ENCODE data around the gene SPTBN1.

Gene SPTBN1

GRCh38 chr2:54605836-54606235 is 149.7 kb downstream of the SPTBN1 start:
- Histone ChIP-seq H3K27me3 (ENCODE audit: low read depth) (no peaks in the 10 kb centered on the region), H3K9me3 (no peaks in the 10 kb centered on the region), H3K4me3 (no peak overlapping the region), H3K36me3 (replicated peaks) (0 out of 2 replicates have a peak, but pooled peaks cover 2% of the 10 kb centered on the region), H3K4me1 (no peaks in the 10 kb centered on the region)
- in situ Hi-C loops (cut with MboI; ENCODE audit: low sequenced_read_pairs), result no loop called here
- no peak for DNase-seq (ENCODE audit: low spot score in 2 of 2)

GRCh38 chr2:54606393-54606958 is 150.3 kb downstream of the SPTBN1 start:
- no peaks in the 10 kb centered on the region for H3K4me1 ChIP-seq
- no peaks in the 10 kb centered on the region for H3K36me3 ChIP-seq (replicated peaks)
- H3K9me3 ChIP-seq, result no peaks in the 10 kb centered on the region
- H3K27me3 ChIP-seq (ENCODE audit: low read depth), result no peaks in the 10 kb centered on the region
- no peak overlapping the region for H3K4me3 ChIP-seq
- in situ Hi-C loops (cut with MboI; ENCODE audit: low sequenced_read_pairs), result no loop called here
- DNase-seq (ENCODE audit: low spot score in 2 of 2), result no peak

- in situ Hi-C loops (cut with MboI; ENCODE audit: low sequenced_read_pairs), result no loop called here
- no peak for DNase-seq (ENCODE audit: low spot score in 2 of 2)
- Histone ChIP-seq H3K36me3 (replicated peaks) (peaks cover 5% of the 10 kb centered on the region), H3K27me3 (ENCODE audit: low read depth) (no peaks in the 10 kb centered on the region), H3K4me3 (no peak overlapping the region), H3K4me1 (no peaks in the 10 kb centered on the region), H3K9me3 (no peaks in the 10 kb centered on the region)
Observed at GRCh38 chr2:54608224-54608623, 152.1 kb downstream of the SPTBN1 start.

- in situ Hi-C loops (cut with MboI; ENCODE audit: low sequenced_read_pairs), result no loop called here
- Histone ChIP-seq H3K27me3 (ENCODE audit: low read depth) (no peaks in the 10 kb centered on the region), H3K36me3 (replicated peaks) (peaks cover 11% of the 10 kb centered on the region), H3K4me1 (no peaks in the 10 kb centered on the region), H3K9me3 (no peaks in the 10 kb centered on the region), H3K4me3 (no peak overlapping the region)
- no peak for DNase-seq (ENCODE audit: low spot score in 2 of 2)
Observed at GRCh38 chr2:54609241-54609640, 153.1 kb downstream of the SPTBN1 start.

GRCh38 chr2:54609647-54610046 is 153.5 kb downstream of the SPTBN1 start:
- no peaks in the 10 kb centered on the region for H3K9me3 ChIP-seq
- in situ Hi-C loops (cut with MboI; ENCODE audit: low sequenced_read_pairs), result no loop called here
- H3K4me1 ChIP-seq, result no peaks in the 10 kb centered on the region
- no peaks in the 10 kb centered on the region for H3K27me3 ChIP-seq (ENCODE audit: low read depth)
- no peak overlapping the region for H3K4me3 ChIP-seq
- peaks cover 11% of the 10 kb centered on the region for H3K36me3 ChIP-seq (replicated peaks)
- DNase-seq (ENCODE audit: low spot score in 2 of 2), result no peak

- Histone ChIP-seq H3K4me3 (no peak overlapping the region), H3K9me3 (no peaks in the 10 kb centered on the region), H3K27me3 (ENCODE audit: low read depth) (no peaks in the 10 kb centered on the region), H3K4me1 (no peaks in the 10 kb centered on the region), H3K36me3 (replicated peaks) (peaks cover 14% of the 10 kb centered on the region)
- no peak for DNase-seq (ENCODE audit: low spot score in 2 of 2)
- in situ Hi-C loops (cut with MboI; ENCODE audit: low sequenced_read_pairs), result no loop called here
Observed at GRCh38 chr2:54610700-54611099, 154.6 kb downstream of the SPTBN1 start.

GRCh38 chr2:54611830-54612545 is 155.9 kb downstream of the SPTBN1 start:
- DNase-seq (ENCODE audit: low spot score in 2 of 2), result no peak
- H3K36me3 ChIP-seq (replicated peaks), result peaks cover 25% of the 10 kb centered on the region
- in situ Hi-C loops (cut with MboI; ENCODE audit: low sequenced_read_pairs), result no loop called here

GRCh38 chr2:54613386-54613785 is 157.3 kb downstream of the SPTBN1 start:
- peaks cover 39% of the 10 kb centered on the region for H3K36me3 ChIP-seq (replicated peaks)
- no peaks in the 10 kb centered on the region for H3K4me1 ChIP-seq
- in situ Hi-C loops (cut with MboI; ENCODE audit: low sequenced_read_pairs), result no loop called here
- no peak overlapping the region for H3K4me3 ChIP-seq
- H3K9me3 ChIP-seq, result no peaks in the 10 kb centered on the region
- no peak for DNase-seq (ENCODE audit: low spot score in 2 of 2)
- no peaks in the 10 kb centered on the region for H3K27me3 ChIP-seq (ENCODE audit: low read depth)

More at GRCh38 chr2:54611830-54612545, 155.9 kb downstream of the SPTBN1 start:
- Histone ChIP-seq H3K9me3 (no peaks in the 10 kb centered on the region), H3K4me1 (no peaks in the 10 kb centered on the region), H3K27me3 (ENCODE audit: low read depth) (no peaks in the 10 kb centered on the region), H3K4me3 (no peak overlapping the region)

GRCh38 chr2:54613794-54614257 is 157.7 kb downstream of the SPTBN1 start:
- H3K36me3 ChIP-seq (replicated peaks), result peaks cover 44% of the 10 kb centered on the region
- no peak overlapping the region for H3K4me3 ChIP-seq
- in situ Hi-C loops (cut with MboI; ENCODE audit: low sequenced_read_pairs), result no loop called here
- no peaks in the 10 kb centered on the region for H3K9me3 ChIP-seq
- H3K27me3 ChIP-seq (ENCODE audit: low read depth), result no peaks in the 10 kb centered on the region
- H3K4me1 ChIP-seq, result no peaks in the 10 kb centered on the region
- no peak for DNase-seq (ENCODE audit: low spot score in 2 of 2)

GRCh38 chr2:54614819-54615218 is 158.7 kb downstream of the SPTBN1 start:
- in situ Hi-C loops (cut with MboI; ENCODE audit: low sequenced_read_pairs), result no loop called here
- Histone ChIP-seq H3K36me3 (replicated peaks) (peaks cover 50% of the 10 kb centered on the region), H3K9me3 (no peaks in the 10 kb centered on the region), H3K4me3 (no peak overlapping the region), H3K4me1 (no peaks in the 10 kb centered on the region), H3K27me3 (ENCODE audit: low read depth) (no peaks in the 10 kb centered on the region)
- no peak for DNase-seq (ENCODE audit: low spot score in 2 of 2)

- DNase-seq (ENCODE audit: low spot score in 2 of 2), result no peak
- Histone ChIP-seq H3K9me3 (no peaks in the 10 kb centered on the region), H3K27me3 (ENCODE audit: low read depth) (no peaks in the 10 kb centered on the region), H3K4me3 (no peak overlapping the region), H3K36me3 (replicated peaks) (peaks cover 50% of the 10 kb centered on the region), H3K4me1 (no peaks in the 10 kb centered on the region)
- in situ Hi-C loops (cut with MboI; ENCODE audit: low sequenced_read_pairs), result no loop called here
Observed at GRCh38 chr2:54615832-54616534, 159.9 kb downstream of the SPTBN1 start.

GRCh38 chr2:54617409-54617808 is 161.3 kb downstream of the SPTBN1 start:
- Histone ChIP-seq H3K4me1 (no peaks in the 10 kb centered on the region), H3K27me3 (ENCODE audit: low read depth) (no peaks in the 10 kb centered on the region), H3K4me3 (no peak overlapping the region), H3K9me3 (no peaks in the 10 kb centered on the region), H3K36me3 (replicated peaks) (peaks cover 58% of the 10 kb centered on the region)
- in situ Hi-C loops (cut with MboI; ENCODE audit: low sequenced_read_pairs), result no loop called here
- DNase-seq (ENCODE audit: low spot score in 2 of 2), result no peak

GRCh38 chr2:54618646-54619565 is 162.8 kb downstream of the SPTBN1 start:
- Histone ChIP-seq H3K36me3 (replicated peaks) (peaks cover 66% of the 10 kb centered on the region), H3K9me3 (no peaks in the 10 kb centered on the region), H3K4me3 (no peak overlapping the region), H3K27me3 (ENCODE audit: low read depth) (no peaks in the 10 kb centered on the region), H3K4me1 (no peaks in the 10 kb centered on the region)
- no peak for DNase-seq (ENCODE audit: low spot score in 2 of 2)
- in situ Hi-C loops (cut with MboI; ENCODE audit: low sequenced_read_pairs), result no loop called here

Measured in HAP-1 (cell line).